Measurements from ENCODE around the gene KRT80.

KRT80 gene

DNA sequence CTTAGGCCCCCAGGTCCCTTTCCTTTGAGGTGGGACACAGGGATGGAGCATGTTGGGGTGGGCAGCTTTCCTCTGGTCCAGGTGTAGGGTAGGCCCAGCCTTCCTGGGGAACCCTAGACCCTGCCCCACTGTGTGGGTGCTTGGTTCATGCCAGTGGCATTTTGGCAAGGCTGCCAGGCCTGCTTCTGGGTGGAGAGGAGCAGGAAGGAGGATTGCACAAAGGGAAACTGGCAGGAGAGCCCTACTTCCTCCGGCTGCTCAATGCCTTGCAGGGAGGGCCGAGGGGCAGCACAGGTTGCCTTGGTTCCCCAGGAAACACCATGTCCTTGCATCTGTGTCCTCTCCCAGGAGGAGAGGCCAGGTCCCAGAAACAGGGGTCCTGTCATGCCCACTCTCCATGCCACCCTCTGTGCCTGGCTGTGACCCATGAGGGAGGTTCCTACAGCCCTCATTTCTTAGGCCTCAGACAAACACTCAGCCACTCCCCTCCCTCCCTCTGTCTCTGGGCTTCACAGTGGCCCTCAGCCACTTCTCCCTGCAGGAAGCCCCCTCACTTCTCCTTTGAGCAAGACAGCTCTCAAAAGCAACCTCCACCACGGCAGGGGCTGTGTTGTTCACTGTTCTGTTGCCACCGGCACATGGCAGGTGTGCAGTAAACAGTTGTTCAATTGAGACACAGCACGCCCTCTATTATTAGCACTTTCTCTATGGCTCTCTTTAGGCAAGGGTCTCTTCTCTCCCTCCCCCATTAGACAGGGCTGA is 6.8 kb upstream of the KRT80 start:
- no peak for DNase-seq (ENCODE audit: low read depth in 2 of 2)

DNA sequence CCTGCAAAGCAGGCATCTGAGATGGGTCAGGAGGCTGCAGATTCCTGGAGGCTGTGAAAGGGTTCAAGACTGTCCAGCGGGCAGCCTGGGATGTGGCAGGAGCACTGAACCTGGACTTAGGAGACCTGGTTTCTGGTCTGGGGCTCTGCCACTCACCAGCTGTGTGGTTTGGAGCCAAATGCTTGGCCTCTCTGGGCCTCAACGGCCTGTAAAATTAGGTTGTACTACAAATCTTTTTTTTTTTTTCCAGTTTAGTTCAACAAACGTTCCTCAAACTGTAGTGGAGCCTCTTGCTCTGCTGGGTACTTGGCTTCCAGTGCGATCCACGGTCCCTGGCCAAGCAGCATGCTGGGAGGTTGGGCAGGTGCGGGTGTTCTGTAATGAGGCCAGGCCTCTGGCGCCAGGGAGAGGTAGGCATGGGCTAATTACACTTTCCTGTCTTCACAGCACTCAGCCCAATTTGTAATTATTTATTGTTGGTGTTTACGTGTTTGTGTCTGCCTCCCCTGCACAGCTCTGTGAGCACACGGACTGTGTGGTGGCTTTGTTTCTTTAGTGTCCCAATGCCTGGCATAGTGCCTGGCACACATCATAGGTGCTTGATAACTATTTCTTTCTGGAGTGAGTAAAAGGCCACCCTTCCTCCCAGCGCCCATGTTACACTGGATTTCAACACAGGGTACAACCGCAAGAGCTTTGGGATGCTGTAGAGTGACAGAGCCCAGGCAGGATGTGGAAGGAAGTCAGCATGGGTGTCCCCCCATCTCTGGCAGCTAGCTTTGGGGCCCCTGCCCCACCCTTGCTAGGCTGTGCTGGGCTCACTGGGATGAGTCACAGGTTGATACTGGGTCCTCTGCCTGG is 5.8 kb upstream of the KRT80 start:
- DNase-seq (ENCODE audit: low read depth in 2 of 2): no peak

DNA sequence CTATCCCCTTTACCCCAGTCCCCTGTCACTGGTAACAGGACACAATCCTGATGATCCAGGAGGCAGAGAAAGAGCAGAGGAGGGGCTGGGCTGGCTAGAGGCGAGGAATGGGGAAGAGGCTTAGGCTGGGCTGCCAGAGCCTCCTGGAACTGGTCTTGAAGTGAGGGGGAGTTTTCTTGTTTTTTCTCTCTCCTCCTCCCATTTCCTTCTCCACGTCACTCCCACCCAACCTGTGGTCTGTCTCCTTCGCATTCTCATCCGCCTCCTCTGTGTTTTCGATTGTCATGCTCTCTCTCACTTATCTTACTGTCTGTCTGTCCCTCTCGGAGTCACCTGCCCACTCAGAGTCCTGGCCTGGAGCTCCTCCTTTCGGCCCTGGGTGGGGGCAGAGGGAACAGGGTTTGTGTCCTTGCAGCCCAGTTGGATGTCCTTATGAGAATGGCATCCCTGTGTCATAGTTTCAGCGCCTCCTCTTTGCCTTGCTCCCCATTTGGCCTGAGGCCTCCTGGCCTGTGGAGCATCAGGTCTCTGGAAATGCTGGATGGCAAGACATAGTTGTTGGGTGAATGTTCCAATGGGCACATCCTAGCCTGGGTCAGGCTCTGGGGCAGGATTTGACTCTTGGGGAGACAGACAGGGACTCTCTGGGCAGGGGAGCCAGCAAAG is 3.4 kb upstream of the KRT80 start:
- no peak for DNase-seq (ENCODE audit: low read depth in 2 of 2)

DNA sequence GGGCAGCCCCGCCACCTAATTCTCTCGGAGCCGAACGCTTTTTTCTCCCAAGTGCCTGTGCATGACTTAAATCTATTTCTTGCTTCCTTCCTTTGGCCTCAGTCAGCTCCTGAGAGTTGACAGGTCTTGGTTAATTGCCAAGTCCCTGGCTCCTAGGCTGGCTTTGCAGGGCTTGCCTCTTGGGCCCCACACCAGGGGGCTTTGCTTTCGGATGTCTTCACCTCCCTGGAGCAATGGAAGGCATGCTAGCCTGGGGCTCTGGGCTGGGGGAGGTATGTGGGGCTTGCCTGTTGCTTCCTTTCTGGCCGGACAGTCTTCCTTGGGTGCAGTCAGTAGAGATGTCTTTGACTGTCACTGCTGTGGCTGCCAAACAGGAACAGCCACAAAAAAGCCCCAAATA is 2.2 kb upstream of the KRT80 start:
- no peak for DNase-seq (ENCODE audit: low read depth in 2 of 2)

DNA sequence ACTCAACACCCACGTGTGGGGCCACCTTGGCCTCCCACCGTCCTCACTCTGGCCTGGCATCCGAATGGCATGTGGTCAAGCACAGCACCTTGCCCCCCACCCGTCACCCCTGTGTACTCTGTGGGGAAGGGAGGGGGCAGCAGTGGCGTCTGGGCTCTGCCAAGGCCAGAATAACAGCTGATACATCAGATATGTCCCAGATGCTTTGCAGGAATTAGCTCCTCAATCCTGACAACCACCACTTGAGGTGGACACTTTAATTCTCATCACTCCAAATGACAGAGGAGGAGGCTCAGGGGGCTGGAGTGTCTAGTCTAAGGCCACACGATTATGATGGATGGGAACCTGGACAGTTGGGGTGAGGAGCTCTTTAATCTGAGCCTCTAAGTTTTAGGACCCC is 1.7 kb upstream of the KRT80 start:
- no peak for DNase-seq (ENCODE audit: low read depth in 2 of 2)

DNA sequence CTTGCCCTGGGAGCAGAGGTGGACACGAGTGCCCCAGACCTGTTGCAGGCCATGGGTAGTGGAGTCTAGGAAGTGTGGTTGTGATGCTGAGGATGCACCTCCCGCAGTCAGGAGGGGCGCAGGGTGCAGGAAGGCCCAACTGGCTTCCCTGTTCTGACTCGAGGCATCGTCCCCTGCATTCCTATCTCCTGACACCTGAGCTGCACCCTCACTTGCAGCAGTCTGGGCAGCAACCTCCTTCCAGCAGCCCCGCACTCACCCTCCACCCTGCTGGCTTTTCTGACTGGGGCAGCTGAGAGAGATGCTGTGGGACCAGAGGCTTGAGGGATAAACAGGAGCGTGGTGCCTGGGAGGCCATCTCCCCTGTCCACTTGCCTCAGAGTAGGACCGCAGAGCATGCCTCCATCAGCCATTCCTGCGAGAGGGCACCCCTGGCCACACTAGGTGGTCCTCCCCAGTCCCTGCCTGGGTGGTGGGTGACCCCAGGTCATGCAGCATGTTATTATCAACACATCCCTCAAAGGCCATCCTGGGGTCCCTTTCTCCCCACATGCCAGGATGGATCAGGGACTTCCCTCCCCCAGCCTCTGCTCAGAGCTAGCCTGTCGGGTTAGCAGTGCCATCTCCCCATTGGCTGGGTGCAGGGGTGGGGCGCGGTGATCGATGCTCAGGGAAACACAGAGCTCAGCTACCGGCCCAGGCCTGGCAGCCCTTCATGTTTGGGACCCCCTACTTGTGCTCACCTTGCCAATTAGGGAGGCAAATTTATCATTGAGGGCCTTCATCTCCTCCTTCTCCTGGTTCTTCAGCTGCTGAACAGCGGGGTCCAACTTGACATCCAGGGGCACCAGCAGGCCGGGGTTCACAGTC is 719 bp downstream of the KRT80 start:
- DNase-seq (ENCODE audit: low read depth in 2 of 2): no peak

DNA sequence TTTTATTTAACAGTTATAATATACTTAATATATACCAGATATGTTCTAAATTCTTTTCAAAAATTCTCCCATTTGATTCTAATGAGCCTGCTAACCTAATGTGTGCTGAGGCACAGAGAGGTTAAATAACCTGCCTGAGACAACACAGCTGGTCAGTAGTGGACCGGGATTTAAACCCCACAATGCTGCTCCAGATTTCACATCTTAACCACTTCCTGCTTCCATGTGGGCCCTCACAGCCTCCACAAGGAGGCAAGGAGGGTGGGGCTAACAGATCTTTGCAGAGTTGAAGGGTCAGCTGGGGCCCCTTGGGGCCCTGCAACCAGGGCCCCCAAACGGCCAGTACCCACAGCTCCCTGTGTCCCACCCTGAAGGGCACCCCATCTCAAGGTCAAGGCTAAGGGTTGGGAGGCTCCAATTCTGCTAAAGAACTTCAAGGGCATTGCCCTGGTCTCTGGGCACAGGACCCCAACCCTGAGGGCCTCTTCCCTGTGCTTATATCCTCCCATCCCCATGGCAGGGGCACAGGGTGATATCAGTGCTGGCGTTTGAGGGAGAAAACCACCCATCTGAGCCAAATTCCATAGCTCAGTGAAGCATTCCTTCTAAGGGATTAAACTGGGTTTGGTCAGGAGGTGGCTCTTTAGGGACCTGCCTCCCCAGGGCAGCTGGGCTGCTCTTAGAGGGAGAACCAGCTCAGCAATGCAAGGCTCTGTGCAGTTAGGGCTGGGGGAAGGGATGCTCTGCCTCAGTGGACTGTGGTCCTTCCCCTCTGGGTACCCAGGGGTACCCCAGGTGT is 2.2 kb downstream of the KRT80 start:
- no peak for DNase-seq (ENCODE audit: low read depth in 2 of 2)

DNA sequence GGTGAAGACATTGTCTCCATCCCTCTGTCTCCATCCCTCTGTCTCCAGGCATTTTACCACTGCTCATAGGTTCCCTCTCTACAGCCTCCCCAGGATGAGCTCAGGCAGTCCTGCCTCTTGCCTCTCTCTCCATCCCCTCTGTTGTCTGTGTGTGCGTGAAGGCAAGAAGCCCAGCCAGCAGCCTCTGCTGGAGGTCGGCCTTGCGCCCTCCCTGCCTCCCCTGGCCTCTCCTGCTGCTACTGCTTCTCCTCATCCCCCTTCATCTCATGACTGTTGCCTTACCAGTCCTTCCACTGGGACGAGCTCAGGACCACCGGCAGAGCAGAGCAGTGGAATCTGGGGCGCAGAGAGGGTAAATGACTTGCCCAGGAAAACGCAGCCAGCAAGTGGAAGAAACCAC is 3.2 kb downstream of the KRT80 start:
- no peak for DNase-seq (ENCODE audit: low read depth in 2 of 2)

DNA sequence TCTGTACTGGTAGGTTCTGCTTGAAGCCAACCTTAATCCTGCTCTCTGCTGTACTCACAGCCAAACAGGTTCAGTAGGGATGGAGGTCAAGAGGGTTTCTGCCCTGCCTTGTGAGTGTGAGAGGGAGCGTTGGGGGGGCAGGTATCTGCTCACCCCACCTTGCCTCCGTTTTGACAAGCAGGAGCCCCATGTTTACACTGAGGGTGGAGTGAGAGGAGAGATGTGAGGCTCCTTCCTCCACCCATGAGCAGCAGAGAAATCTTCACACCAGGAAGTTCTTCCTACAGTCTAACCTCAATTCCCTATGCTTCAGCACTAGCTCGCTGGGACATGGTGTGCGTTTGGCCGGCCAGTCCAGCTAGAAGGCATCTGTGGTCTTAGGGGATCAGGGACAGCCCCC is 4.2 kb downstream of the KRT80 start:
- DNase-seq (ENCODE audit: low read depth in 2 of 2): no peak

DNA sequence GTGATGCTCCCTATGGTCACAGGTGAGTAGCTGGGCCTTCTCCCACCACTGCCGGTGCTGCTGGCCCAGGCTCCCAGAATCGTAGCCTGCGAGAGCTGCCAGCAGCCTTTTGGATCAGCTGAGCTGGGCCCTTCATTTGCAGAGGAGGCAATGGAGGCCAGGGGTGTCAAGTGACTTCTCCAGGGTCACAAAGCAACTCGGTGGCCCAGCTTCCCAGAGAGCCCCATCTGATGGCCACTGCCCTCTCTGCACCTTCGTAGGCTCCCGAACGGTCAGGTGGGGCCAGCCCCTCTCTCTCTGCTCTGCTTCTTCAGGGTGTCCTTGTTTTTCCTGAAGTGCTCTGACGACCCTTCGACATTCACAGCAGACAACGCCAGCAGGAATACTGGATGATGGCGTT is 4.6 kb downstream of the KRT80 start:
- DNase-seq (ENCODE audit: low read depth in 2 of 2): no peak

DNA sequence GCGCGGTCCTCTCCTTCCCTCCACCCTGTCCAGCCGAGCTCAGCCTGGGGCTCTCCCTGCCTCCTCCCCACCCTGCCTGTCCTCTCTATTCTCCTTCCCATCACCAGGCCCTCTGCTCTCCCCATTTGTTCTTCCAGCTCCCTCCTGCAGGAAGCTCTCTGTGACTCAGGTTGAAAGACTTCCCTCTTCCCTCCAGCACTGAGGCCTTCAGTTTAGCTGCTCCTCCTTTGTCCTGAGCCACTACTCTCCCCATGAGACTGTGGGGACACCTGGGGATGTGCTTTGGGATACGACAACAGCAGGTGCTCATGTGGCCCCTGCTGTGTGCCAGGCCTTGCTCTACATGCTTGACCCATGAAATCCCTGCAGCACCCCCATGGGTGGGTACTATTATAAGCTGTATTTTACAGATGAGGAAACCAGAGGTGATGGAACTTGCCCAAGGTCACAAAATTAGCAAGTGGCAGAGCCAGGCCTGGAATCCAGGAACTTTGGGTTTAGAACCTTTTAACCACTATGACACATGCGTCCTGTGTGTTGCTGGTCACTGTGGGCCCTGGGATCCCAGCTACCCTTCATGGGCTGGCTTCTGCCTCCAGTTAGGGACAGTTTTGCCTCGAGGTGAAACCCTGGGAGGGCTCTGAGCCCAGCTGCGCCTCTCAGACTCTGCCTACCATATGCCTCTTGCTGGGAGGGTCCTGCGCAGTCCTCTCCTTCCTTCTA is 5.5 kb downstream of the KRT80 start:
- no peak for DNase-seq (ENCODE audit: low read depth in 2 of 2)

DNA sequence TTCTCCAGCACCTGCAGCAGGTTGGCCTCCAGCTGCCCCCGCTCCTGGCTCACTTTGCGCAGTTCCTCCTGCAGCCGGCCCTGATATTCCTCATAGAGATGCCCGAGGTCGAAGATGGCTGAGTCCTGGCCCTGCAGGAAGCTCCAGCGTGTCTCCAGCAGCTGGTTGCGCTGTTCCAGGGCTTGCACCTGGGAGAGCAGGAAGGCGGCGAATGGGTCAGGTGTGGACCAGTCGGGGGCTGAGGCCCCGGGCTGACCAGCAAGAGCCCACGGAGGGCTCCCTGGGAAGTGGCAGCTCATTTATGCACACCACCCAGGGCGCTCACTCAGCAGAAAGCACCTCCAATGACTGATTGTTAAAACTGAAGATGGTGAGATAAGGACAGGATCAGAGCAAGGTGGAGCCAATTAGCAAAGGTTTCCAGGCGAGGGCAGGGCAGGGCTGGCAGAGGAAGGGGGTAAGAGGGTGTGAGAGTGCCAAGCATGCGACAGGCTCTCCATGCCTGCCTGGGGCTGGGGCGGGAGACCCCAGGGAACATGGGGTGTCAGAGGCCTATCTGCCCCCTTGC is 6.3 kb downstream of the KRT80 start:
- DNase-seq (ENCODE audit: low read depth in 2 of 2): no peak

DNA sequence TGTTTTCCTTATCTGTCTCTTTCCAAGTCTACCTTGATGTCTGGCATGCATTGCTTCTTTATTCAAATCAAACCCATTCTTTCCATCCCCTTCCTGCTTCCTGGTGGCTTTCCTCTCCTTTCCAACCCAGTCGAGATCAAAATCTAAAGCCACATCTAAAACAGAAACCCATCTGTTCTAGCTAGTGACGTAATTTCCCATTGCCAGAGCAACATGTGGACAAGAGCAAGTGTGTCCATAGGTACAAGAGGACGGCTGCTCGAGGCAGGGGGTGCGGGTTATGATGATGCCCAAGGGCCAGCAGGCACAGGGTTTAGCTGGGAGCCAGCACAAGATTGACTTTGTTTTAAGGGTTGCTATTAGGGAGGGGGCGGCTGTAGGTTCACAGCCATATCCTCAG is 7.0 kb downstream of the KRT80 start:
- no peak for DNase-seq (ENCODE audit: low read depth in 2 of 2)

DNA sequence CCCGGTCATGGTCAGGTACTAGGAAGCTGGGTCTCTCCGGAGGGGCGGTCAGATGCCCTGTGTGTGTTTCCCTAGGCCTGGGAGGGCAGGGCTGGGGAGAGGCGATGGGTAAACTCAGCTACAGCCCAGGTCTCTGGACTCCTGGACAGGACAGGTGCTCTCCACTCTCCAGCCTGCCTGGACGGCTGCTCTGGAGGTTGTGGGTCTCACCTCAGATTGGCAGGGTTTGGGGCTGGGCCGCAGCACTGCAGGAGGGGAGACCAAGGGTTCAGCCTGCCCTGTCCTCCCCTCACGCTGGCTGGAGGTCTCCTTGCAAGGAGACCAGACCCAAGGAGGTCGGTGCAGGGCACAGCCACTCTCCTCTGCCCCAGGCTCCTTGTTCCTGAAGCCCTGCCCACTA is 7.8 kb downstream of the KRT80 start:
- DNase-seq (ENCODE audit: low read depth in 2 of 2): no peak

DNA sequence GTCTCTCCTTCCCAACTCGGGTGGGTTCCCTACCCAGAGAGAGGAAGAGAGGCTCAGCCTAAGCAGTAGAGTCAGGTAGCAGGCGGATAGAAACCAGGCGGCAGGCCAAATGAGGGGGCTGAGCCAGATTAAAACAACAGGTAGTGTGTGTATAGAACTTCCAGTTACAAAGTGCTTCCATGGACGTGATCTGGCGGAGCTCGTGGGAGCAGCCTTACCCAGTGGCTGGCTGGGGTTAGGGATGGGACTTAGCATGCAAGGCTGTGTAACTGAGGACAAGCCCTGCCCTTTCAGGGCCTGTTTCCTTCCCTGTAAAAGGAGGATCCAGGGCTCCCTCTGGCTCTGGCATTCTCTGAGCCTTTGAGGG is 8.3 kb downstream of the KRT80 start:
- no peak for DNase-seq (ENCODE audit: low read depth in 2 of 2)

DNA sequence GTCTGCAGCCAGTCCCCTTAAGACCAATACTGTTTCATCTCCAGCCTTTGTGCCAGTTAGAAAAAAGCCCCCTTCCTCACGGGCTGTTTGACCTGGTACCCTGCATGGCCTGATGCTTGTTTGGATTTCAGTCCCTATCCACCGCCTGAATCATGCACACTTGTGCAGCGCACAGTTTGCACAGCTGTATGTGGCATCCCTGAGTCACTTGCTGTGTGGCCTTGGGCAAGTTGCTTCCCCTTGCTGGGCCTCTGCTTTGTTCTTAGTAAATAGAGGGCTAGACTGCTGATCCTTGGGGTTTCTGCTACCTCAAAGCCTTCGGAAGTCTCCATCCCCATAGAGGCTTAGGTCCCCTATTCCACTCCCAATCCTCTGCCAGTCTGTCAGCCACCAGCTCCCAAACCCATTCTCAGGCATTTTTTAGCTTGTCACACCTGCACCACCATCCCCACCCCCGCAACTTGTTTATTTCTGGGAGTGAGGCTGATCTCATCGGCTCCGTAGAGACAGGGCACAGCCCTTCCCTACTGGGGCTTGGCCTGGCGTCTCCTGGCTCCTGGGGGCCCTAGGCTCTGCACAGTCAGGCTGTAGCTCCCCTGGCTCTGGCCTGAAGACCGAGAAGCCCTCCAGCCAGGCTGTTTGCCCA is 8.8 kb downstream of the KRT80 start:
- no peak for DNase-seq (ENCODE audit: low read depth in 2 of 2)

DNA sequence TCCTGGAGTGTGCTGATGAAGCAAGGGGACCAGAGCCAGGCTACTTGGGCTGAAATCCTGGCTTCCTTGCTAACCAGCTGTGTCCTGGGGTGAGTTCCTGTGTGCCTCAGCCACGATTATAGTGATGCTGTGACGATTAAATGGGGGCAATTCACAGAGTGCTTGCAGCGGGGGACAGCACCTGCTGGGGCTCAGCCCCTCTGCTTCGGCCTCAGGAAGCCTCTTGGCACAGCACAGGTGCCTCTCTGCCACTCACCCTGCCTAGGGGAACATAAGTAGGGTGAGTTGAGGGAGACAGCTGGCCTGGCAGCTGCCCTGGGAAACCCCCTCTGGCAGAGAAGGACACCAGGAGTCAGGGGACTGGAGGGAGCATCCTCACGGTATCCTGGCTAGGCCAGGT is 9.4 kb downstream of the KRT80 start:
- DNase-seq (ENCODE audit: low read depth in 2 of 2): no peak

DNA sequence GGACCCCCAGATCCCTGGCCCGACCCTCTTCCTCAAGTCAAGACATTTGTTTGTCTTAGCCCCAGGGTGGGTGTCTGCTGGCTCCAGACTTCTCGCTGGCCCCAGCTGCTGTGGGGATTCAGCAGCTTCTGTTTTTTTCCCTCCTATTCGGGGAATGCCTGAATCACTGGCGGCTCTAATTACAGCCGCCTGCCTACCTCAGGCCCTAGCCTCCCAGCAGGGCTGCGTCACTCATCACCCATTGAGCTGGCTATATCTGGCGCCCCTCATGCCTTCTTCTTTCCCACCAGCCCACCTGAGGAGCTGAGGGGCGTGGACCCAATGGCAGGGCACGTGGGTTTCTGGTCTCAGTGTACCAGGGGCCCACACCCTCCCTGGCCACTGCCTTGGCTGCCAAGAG is 10.1 kb downstream of the KRT80 start:
- DNase-seq (ENCODE audit: low read depth in 2 of 2): no peak

DNA sequence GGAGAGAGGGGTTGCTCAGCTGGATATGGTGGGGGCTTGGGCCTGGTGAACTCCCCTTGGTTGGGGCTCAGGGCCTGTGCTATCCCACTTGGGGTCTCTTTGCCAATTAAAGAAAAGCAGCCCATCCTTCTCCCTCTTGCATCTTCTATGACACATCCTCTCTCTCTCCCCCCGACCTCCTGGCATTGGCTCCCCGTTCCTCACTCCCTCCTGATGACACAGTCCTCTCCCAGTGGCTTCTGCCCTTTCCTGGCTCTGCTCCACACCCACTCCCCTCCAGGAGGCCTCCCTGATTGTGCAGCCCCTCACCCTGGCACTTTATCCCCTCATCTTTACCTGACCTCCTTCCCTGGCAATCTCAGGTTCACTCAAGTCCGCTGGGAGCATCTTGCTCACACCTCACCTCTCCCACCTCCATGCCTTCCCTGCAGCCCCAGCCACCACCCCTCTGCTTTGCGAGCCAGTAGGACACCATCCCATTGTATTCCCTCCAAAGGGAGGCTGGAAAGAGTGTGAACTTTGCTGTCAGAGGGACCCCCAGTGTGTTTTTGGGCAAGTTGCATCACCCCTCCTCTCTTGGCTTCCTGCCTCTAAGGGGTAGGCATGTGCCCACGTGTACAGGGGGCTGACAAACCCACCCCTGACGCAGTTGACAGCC is 10.7 kb downstream of the KRT80 start:
- DNase-seq (ENCODE audit: low read depth in 2 of 2): no peak

Data from stimulated activated CD4-positive, alpha-beta T cell treated with anti-CD3 and anti-CD28 coated beads, Interleukin-4, amount 100 ng/mL, for 48 hours (primary cell).